Measurements from ENCODE around the gene APOO. TPM values are rescaled to one million over a fixed set of nuclear protein-coding genes. Genes with fewer than 3 reads are reported as not detected.

The APOO gene
- total and polyA plus RNA-seq, 9 donors: 14.9 to 18.7 (median 16.5) TPM

DNA sequence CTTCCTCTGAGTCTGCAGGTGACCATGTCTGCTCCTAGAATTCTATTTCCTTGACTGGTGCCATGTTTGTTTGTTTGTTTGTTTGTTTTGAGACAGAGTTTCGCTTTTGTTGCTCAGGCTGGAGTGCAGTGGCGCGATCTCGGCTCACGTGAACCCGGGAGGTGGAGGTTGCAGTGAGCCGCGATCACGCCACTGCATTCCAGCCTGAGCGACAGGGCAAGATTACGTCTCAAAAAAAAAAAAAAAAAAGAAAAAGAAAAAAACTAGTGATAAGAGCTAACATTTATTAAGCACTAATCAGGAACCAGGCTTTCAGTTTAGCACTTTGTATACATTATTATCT lies 117.6 kb downstream of the APOO start:
- H3K36me3 ChIP-seq (ENCODE audit: control insufficient read depth, insufficient read depth, low read length): no peaks in the 10 kb centered on the region
- 80% methylated on average over 1 of the region's 11 CpGs for WGBS (ENCODE audit: insufficient coverage)
- H3K27me3 ChIP-seq (ENCODE audit: control insufficient read depth, insufficient read depth, low read length): peaks cover 10% of the 10 kb centered on the region
- no peak overlapping the region for H3K4me3 ChIP-seq (ENCODE audit: low read length)
- DNase-seq: no peak
- no peaks in the 10 kb centered on the region for H3K4me1 ChIP-seq (ENCODE audit: control insufficient read depth, insufficient read depth, low read length)
- no peaks in the 10 kb centered on the region for H3K9me3 ChIP-seq (replicated peaks; ENCODE audit: control insufficient read depth, low read depth, low read length)
- no peak overlapping the region for H3K27ac ChIP-seq (ENCODE audit: low read length)

DNA sequence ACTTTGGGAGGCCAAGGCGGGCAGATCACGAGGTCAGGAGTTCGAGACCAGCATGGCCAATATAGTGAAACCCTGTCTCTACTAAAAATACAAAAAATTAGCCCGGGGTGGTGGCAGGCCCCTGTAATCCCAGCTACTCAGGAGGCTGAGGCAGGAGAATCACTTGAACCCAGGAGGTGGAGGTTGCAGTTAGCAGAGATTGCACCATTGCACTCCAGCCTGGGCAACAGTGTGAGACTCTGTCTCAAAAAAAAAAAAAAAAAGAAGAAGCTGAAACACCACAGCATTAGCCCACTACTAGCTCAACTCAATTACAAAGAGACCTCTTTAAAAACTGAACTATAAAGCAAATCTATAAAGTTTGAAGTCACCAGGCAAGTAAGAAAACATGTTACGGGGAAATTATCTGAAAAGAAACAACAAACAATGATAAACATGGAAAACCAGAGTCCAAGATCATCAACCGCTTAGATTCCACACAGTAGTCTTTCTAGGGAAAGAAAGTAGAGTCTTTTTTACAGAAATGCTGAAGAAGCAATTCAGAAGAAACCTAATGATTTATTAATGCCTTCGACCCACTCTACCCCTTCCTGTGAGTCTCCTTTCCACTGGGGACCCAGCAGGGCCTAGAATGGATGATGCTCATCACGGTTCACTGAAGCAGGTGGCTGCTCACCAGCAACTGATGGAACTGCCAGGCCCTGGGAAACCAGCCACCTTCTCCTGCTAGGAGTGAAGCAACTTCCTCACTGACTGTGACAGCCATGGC lies 118.2 kb downstream of the APOO start:
- no peak overlapping the region for H3K27ac ChIP-seq (ENCODE audit: low read length)
- no peak overlapping the region for H3K4me3 ChIP-seq (ENCODE audit: low read length)
- H3K27me3 ChIP-seq (ENCODE audit: control insufficient read depth, insufficient read depth, low read length): peaks cover 10% of the 10 kb centered on the region
- no peaks in the 10 kb centered on the region for H3K4me1 ChIP-seq (ENCODE audit: control insufficient read depth, insufficient read depth, low read length)
- no peak for DNase-seq
- no peaks in the 10 kb centered on the region for H3K36me3 ChIP-seq (ENCODE audit: control insufficient read depth, insufficient read depth, low read length)
- 65% methylated on average over 5 of the region's 8 CpGs for WGBS (ENCODE audit: insufficient coverage)
- H3K9me3 ChIP-seq (replicated peaks; ENCODE audit: control insufficient read depth, low read depth, low read length): no peaks in the 10 kb centered on the region

DNA sequence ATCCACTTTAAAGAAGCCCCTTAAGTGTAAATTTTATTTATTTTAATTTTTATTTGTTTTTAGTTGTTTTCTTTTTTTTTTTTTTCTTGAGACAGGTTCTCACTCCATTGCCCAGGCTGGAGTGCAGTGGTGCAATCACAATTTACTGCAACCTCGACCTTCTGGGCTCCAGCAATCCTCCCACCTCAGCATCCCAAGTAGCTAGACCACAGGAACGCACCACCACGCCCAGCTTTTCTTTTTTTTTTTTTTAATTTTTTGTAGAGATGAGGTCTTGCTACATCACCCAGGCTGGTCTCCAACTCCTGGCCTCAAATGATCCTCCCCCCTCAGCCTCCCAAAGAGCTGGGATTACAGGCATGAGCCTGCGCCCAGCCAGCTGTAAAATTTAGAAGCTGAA lies 118.8 kb downstream of the APOO start:
- H3K36me3 ChIP-seq (ENCODE audit: control insufficient read depth, insufficient read depth, low read length): no peaks in the 10 kb centered on the region
- no peak overlapping the region for H3K4me3 ChIP-seq (ENCODE audit: low read length)
- no peaks in the 10 kb centered on the region for H3K9me3 ChIP-seq (replicated peaks; ENCODE audit: control insufficient read depth, low read depth, low read length)
- H3K27me3 ChIP-seq (ENCODE audit: control insufficient read depth, insufficient read depth, low read length): peaks cover 10% of the 10 kb centered on the region
- no peaks in the 10 kb centered on the region for H3K4me1 ChIP-seq (ENCODE audit: control insufficient read depth, insufficient read depth, low read length)
- no peak for DNase-seq
- WGBS (ENCODE audit: insufficient coverage): 100% methylated on average over 1 of the region's 4 CpGs
- no peak overlapping the region for H3K27ac ChIP-seq (ENCODE audit: low read length)

DNA sequence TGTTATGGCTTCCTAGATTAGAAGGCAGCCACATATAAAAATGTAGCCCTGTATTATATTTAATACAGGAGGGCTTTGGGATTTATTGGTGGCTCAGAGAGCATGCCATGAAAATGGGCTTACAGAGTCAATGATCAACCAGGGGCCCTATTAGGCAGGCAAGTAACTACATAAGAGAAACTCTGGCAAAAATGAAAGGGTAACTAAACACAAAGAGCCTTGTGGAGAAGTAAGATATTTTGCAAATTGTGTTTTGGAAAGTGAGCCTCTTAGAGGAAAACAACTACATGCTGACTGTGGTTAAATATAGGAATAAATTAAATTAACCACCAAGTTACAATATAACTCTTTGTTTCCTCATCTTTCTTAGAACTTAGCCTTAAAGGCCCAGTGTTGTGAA lies 119.2 kb downstream of the APOO start:
- DNase-seq: no peak
- Histone ChIP-seq H3K36me3 (ENCODE audit: control insufficient read depth, insufficient read depth, low read length) (no peaks in the 10 kb centered on the region), H3K4me1 (ENCODE audit: control insufficient read depth, insufficient read depth, low read length) (no peaks in the 10 kb centered on the region), H3K27me3 (ENCODE audit: control insufficient read depth, insufficient read depth, low read length) (peaks cover 12% of the 10 kb centered on the region), H3K27ac (ENCODE audit: low read length) (no peak overlapping the region), H3K9me3 (replicated peaks; ENCODE audit: control insufficient read depth, low read depth, low read length) (no peaks in the 10 kb centered on the region), H3K4me3 (ENCODE audit: low read length) (no peak overlapping the region)

DNA sequence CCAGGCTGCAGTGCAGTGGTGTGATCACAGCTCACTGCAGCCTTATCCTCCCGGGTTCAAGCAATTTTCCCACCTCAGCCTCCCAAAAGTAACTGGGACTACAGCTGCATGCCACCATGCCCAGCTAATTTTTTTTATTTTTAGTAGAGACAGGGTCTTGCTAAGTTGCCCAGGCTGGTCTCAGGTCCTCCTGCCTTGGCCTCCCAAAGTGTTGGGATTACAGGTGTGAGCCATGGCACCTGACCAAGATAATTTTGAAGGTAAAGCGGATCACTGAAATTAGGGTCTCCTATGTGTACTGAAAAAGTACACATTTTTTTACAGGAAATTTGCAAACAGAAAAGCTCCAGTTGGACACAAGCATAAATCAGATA lies 120.0 kb downstream of the APOO start:
- WGBS (ENCODE audit: insufficient coverage): no CpG with 5 or more reads among the region's 2 CpGs
- H3K4me3 ChIP-seq (ENCODE audit: low read length): no peak overlapping the region
- no peak overlapping the region for H3K27ac ChIP-seq (ENCODE audit: low read length)
- H3K4me1 ChIP-seq (ENCODE audit: control insufficient read depth, insufficient read depth, low read length): peaks cover under 1% of the 10 kb centered on the region
- DNase-seq: no peak
- peaks cover 11% of the 10 kb centered on the region for H3K27me3 ChIP-seq (ENCODE audit: control insufficient read depth, insufficient read depth, low read length)
- H3K36me3 ChIP-seq (ENCODE audit: control insufficient read depth, insufficient read depth, low read length): no peaks in the 10 kb centered on the region
- H3K9me3 ChIP-seq (replicated peaks; ENCODE audit: control insufficient read depth, low read depth, low read length): no peaks in the 10 kb centered on the region

DNA sequence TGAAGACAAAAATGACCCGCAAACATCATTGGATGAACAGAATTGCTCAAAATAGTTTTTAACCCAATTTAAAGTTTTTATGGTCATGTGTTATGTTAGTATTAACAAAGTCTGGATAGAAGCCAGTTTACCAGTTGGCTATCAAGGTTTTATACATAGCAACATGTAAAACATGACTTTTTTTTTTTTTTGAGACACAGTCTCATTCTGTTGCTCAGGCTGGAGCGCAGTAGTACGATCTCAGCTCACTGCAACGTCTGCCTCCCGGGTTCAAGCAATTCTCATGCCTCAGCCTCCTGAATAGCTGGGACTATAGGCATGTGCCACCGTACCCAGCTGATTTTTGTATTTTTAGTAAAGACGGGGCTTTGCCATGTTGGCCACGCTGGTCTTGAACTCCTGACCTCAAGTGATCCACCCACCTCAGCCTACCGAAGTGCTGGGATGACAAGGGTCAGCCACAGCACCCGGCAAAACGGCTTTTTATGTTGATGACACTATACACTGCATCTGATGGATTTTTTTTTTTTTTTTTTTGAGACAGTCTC lies 121.4 kb downstream of the APOO start:
- WGBS (ENCODE audit: insufficient coverage): no CpG with 5 or more reads among the region's 11 CpGs
- Histone ChIP-seq H3K4me3 (ENCODE audit: low read length) (no peak overlapping the region), H3K27ac (ENCODE audit: low read length) (no peak overlapping the region), H3K27me3 (ENCODE audit: control insufficient read depth, insufficient read depth, low read length) (peaks cover 11% of the 10 kb centered on the region), H3K36me3 (ENCODE audit: control insufficient read depth, insufficient read depth, low read length) (no peaks in the 10 kb centered on the region), H3K9me3 (replicated peaks; ENCODE audit: control insufficient read depth, low read depth, low read length) (no peaks in the 10 kb centered on the region), H3K4me1 (ENCODE audit: control insufficient read depth, insufficient read depth, low read length) (peaks cover 3% of the 10 kb centered on the region)
- DNase-seq: no peak

DNA sequence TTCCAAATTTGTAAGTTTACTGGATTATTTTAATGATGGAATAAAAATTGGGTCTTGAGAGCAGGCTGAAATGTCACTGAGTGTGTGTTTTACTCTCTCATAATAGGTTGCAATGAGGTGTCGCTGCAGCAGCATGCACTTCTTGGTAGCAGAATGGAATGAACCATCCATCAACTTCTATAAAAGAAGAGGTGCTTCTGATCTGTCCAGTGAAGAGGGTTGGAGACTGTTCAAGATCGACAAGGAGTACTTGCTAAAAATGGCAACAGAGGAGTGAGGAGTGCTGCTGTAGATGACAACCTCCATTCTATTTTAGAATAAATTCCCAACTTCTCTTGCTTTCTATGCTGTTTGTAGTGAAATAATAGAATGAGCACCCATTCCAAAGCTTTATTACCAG lies 122.2 kb downstream of the APOO start:
- Histone ChIP-seq H3K36me3 (ENCODE audit: control insufficient read depth, insufficient read depth, low read length) (no peaks in the 10 kb centered on the region), H3K27me3 (ENCODE audit: control insufficient read depth, insufficient read depth, low read length) (peaks cover 11% of the 10 kb centered on the region), H3K4me1 (ENCODE audit: control insufficient read depth, insufficient read depth, low read length) (peaks cover 3% of the 10 kb centered on the region), H3K4me3 (ENCODE audit: low read length) (no peak overlapping the region), H3K27ac (ENCODE audit: low read length) (no peak overlapping the region), H3K9me3 (replicated peaks; ENCODE audit: control insufficient read depth, low read depth, low read length) (no peaks in the 10 kb centered on the region)
- no CpG with 5 or more reads among the region's 2 CpGs for WGBS (ENCODE audit: insufficient coverage)
- no peak for DNase-seq

DNA sequence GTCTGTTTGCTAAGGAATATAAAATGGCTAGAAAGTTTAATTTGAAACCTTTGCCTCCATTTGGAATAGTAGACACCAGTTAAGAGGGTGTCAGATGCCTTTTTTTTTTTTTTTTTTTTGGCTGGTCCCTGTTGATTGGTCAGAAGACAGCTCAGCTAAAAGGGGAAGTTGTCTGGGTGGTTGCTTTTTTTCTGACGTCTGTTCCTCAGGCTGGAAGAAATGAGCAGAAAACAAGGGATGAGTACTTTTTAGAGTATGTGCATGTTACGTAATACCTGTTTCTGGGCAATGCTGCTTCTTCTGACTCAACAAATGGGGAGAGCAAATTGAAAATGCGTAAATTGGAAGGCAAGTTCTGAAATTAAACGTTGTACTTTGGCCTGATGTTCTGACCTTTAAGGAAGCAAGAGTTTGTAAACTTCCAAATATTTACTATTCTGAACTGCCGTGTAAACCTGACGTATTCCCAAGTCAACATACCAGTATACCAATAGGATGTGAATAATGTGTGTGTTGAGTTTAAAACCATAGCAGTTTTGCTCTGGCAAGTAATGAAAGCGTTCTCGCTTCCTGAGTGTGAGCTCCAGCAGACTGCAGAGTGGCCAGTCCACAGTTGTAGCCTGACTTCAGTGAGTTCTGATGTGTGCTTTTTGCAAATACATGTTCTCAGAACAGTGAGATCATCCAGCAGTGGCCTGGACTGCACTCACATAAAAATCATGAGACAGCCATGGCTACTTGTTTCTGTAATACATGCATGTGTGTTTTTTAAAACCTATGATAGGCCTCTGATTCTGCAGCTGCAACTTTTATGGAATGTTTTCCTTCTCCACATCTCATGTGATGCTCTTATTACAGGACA lies 123.0 kb downstream of the APOO start:
- peak overlapping the region; percentile 90 for H3K27ac ChIP-seq (ENCODE audit: low read length)
- peak overlapping the region; percentile 75 for H3K4me3 ChIP-seq (ENCODE audit: low read length)
- H3K36me3 ChIP-seq (ENCODE audit: control insufficient read depth, insufficient read depth, low read length): no peaks in the 10 kb centered on the region
- H3K4me1 ChIP-seq (ENCODE audit: control insufficient read depth, insufficient read depth, low read length): peaks cover 3% of the 10 kb centered on the region
- DNase-seq: peak; percentile 40
- 59% methylated on average over 3 of the region's 8 CpGs for WGBS (ENCODE audit: insufficient coverage)
- no peaks in the 10 kb centered on the region for H3K9me3 ChIP-seq (replicated peaks; ENCODE audit: control insufficient read depth, low read depth, low read length)
- peaks cover 8% of the 10 kb centered on the region for H3K27me3 ChIP-seq (ENCODE audit: control insufficient read depth, insufficient read depth, low read length)

DNA sequence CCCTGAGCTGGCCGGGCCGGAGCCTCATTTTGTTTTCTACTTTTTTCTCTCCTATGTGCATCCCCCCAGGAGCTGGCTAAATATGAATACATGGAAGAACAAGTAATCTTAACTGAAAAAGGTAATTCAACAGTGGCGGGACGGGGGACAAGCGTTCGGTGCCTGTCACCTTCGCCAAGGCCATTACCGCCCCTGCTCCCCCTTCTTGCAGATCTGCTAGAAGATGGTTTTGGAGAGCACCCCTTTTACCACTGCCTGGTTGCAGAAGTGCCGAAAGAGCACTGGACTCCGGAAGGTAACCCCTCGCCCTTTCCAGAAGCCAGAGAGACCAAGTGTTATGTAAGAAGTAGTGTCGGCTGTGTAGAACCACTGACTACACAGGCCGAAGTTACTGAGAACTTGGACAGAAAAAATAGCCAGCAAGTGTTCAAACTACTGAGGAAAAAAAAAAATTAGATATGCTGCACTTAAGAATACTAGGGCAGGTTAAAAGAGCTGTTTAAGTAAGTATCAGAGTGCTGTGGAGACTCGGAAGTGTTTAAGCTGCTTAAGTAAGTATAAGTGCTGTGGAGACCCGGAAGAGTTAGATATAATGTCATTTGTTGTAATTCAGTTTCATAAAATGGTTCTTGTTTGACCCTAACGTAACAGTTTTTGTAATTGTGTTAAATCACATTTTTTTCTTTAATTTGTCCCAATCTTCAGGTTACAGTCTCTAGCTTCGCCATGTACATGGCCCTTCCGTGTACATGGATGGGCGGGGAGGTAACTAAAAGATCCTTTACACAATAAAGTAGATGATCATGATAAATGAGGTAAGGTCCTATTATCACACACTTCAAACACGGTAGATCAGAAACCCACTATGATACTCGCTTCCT lies 123.9 kb downstream of the APOO start:
- Histone ChIP-seq H3K27me3 (ENCODE audit: control insufficient read depth, insufficient read depth, low read length) (peaks cover 6% of the 10 kb centered on the region), H3K27ac (ENCODE audit: low read length) (peak overlapping the region; percentile 90), H3K4me3 (ENCODE audit: low read length) (peak overlapping the region; percentile 75), H3K4me1 (ENCODE audit: control insufficient read depth, insufficient read depth, low read length) (peaks cover 3% of the 10 kb centered on the region), H3K36me3 (ENCODE audit: control insufficient read depth, insufficient read depth, low read length) (no peaks in the 10 kb centered on the region), H3K9me3 (replicated peaks; ENCODE audit: control insufficient read depth, low read depth, low read length) (no peaks in the 10 kb centered on the region)
- WGBS (ENCODE audit: insufficient coverage): 36% methylated on average over 7 of the region's 21 CpGs
- DNase-seq: no peak

Data from muscle of leg (tissue), 11 donors.